OCI-LY7 (cell line): Measurements from ENCODE around the gene C19orf25. TPM values are rescaled to one million over a fixed set of nuclear protein-coding genes. Genes with fewer than 3 reads are reported as not detected.

Experiments used
- BruUV-seq: library from RNA; stranded (reverse); fragments of 400-500 nt; replicated peaks from 2 replicates; lab custom pipeline; 2021; lab: Mats Ljungman, UMichigan
- CTCF ChIA-PET: fragments of 300-600 bp; sonication (Branson Sonifier 250); formaldehyde crosslinking; loops from one replicate; lab custom pipeline; 2022; ENCODE audit warnings: antibody characterized with exemption; ENCODE audit not compliant: unreplicated experiment; lab: Charles Lee
- POLR2A ChIA-PET: fragments of 300-600 bp; sonication (Branson Sonifier 250); formaldehyde crosslinking; loops from one replicate; lab custom pipeline; 2022; ENCODE audit warnings: antibody characterized with exemption; lab: Charles Lee
- DNase-seq: peaks from one replicate; pipeline ENCODE4 v3.0.0-alpha.2; 2015; ENCODE audit warnings: low spot score
- H2AFZ ChIP-seq: fragments of 200-600 bp; sonication (generic), shearing (Covaris generic); 2 replicates; pipeline ENCODE4 v1.6.1; 2014; ENCODE audit warnings: mild to moderate bottlenecking, antibody characterized with exemption, low read length, moderate library complexity
- H3K27ac ChIP-seq: fragments of 200-600 bp; sonication (generic); 2 replicates; pipeline ENCODE4 v1.5.1; 2014; ENCODE audit warnings: mixed run types, low read depth, mild to moderate bottlenecking, moderate library complexity, low read length, inconsistent platforms; ENCODE audit not compliant: poor library complexity, severe bottlenecking
- H3K36me3 ChIP-seq: fragments of 200-600 bp; sonication (generic); 2 replicates; pipeline ENCODE4 v1.6.1; 2014; ENCODE audit warnings: mild to moderate bottlenecking, antibody characterized with exemption, low read length, moderate library complexity, mixed read lengths; ENCODE audit not compliant: insufficient read depth
- H3K4me1 ChIP-seq: fragments of 200-600 bp; sonication (generic); 2 replicates; pipeline ENCODE4 v1.5.1; 2014; ENCODE audit warnings: mild to moderate bottlenecking, low read length; ENCODE audit not compliant: insufficient read depth, poor library complexity, severe bottlenecking
- H3K4me2 ChIP-seq: fragments of 200-600 bp; sonication (generic); 2 replicates; pipeline ENCODE4 v1.6.1; 2014; ENCODE audit warnings: mild to moderate bottlenecking, low read length
- H3K4me3 ChIP-seq: fragments of 200-600 bp; sonication (generic); 2 replicates; pipeline ENCODE4 v1.5.1; 2014; ENCODE audit warnings: mild to moderate bottlenecking, low read depth, low read length; ENCODE audit not compliant: poor library complexity, severe bottlenecking
- H3K79me2 ChIP-seq: fragments of 200-600 bp; sonication (generic); 2 replicates; pipeline ENCODE4 v1.6.1; 2016; ENCODE audit warnings: low read depth, mild to moderate bottlenecking, low read length, moderate library complexity, mixed read lengths; ENCODE audit not compliant: insufficient read depth
- H3K9me2 ChIP-seq: fragments of 200-600 bp; sonication (generic); 2 replicates; pipeline ENCODE4 v1.6.1; 2016; ENCODE audit warnings: mild to moderate bottlenecking, low read length, mixed read lengths; ENCODE audit not compliant: insufficient read depth
- H3K9me3 ChIP-seq: fragments of 200-600 bp; sonication (generic); 2 replicates; pipeline ENCODE4 v1.6.1; 2014; ENCODE audit warnings: mild to moderate bottlenecking, mixed run types, low read length, mixed read lengths
- H4K20me1 ChIP-seq: fragments of 200-600 bp; sonication (generic); 2 replicates; pipeline ENCODE4 v1.6.1; 2014; ENCODE audit warnings: mild to moderate bottlenecking, antibody characterized with exemption, low read length, moderate library complexity, mixed read lengths; ENCODE audit not compliant: insufficient read depth
- CTCF ChIP-seq: fragments of 200-600 bp; sonication (generic); conservative IDR thresholded peaks from 2 replicates; pipeline ENCODE4 v1.5.1; 2014; ENCODE audit warnings: mild to moderate bottlenecking, antibody characterized with exemption, low read length, moderate library complexity, mixed read lengths
- EZH2phosphoT487 ChIP-seq: fragments of 200-600 bp; sonication (generic); IDR thresholded peaks from 2 replicates; pipeline ENCODE4 v1.6.1; 2018; ENCODE audit warnings: low read depth, borderline replicate concordance, mild to moderate bottlenecking, mixed run types, antibody characterized with exemption, low read length, moderate library complexity, mixed read lengths
- intact Hi-C: fragments of 100-400 bp; cut with micrococcal nuclease; formaldehyde crosslinking; loops from one replicate; pipeline ENCODE4 v1.10.0; 2022; ENCODE audit not compliant: unreplicated experiment
- total RNA-seq, 2 experiments: library from RNA; depleted of rRNA in 1 of 2; stranded (reverse); fragments of >200 nt in 1 of 2; shearing (Covaris generic) in 1 of 2; gene quantifications; 2 replicates each; pipeline ENCODE4 v1.2.3, GENCODE V29; 2014 to 2022

C19orf25 gene
- total RNA-seq, 2 experiments from 2014 or later = 45.6 to 58.6 TPM

- Histone ChIP-seq H3K9me3 (no peaks in the 10 kb centered on the region), H3K4me2 (peak overlapping the region; percentile 47), H3K9me2 (no peaks in the 10 kb centered on the region), H2AFZ (no peak overlapping the region), H4K20me1 (peaks cover 7% of the 10 kb centered on the region; the same call in 1 of the 2 replicates), H3K36me3 (0 out of 2 replicates have a peak, but pooled peaks cover 4% of the 10 kb centered on the region), H3K27ac (no peak overlapping the region), H3K4me3 (peak overlapping the region; percentile 14), H3K79me2 (no peaks in the 10 kb centered on the region), H3K4me1 (peaks cover 16% of the 10 kb centered on the region)
- ChIA-PET CTCF (no interaction called here), POLR2A (no interaction called here)
- no TSS peak for BruUV-seq
- TF ChIP-seq EZH2phosphoT487 = no peak
- no peak for TF ChIP-seq CTCF
- intact Hi-C loops = no loop called here
- DNase-seq = peak; percentile 58
These were observed 8.6 kb downstream of the C19orf25 start for GRCh38 chr19:1470305-1471009.

DNA sequence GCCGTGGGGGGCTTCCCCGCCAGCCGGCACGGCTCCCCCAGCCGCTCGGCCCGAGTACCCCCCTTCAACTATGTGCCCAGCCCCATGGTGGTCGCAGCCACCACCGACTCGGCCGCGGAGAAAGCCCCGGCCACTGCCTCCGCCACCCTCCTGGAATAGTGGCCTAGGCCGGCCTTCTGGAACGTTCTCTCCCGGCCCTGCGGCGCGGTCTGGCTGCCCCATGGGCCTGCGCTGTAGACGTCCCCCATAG, 9.0 kb downstream of the C19orf25 start:
- DNase-seq = no peak
- Histone ChIP-seq H4K20me1 (peaks cover 7% of the 10 kb centered on the region; the same call in 1 of the 2 replicates), H3K4me2 (no peak overlapping the region), H3K4me3 (no peak overlapping the region), H3K4me1 (peaks cover 16% of the 10 kb centered on the region), H3K9me2 (no peaks in the 10 kb centered on the region), H3K9me3 (no peaks in the 10 kb centered on the region), H2AFZ (no peak overlapping the region), H3K27ac (no peak overlapping the region), H3K36me3 (no peaks in the 10 kb centered on the region), H3K79me2 (no peaks in the 10 kb centered on the region)
- no TSS peak for BruUV-seq
- TF ChIP-seq CTCF = no peak
- CTCF ChIA-PET = no interaction called here
- POLR2A ChIA-PET = no interaction called here
- intact Hi-C loops = no loop called here

GRCh38 chr19:1469255-1470054, 9.6 kb downstream of the C19orf25 start:
- peaks cover 16% of the 10 kb centered on the region for H3K4me1 ChIP-seq
- intact Hi-C loops = no loop called here
- no peaks in the 10 kb centered on the region for H3K79me2 ChIP-seq
- no peak for TF ChIP-seq EZH2phosphoT487
- no peak for TF ChIP-seq CTCF
- H3K4me2 ChIP-seq = no peak overlapping the region
- ChIA-PET POLR2A (no interaction called here), CTCF (no interaction called here)
- no peak overlapping the region for H3K4me3 ChIP-seq
- H4K20me1 ChIP-seq = peaks cover 7% of the 10 kb centered on the region; the same call in 1 of the 2 replicates
- H3K27ac ChIP-seq = no peak overlapping the region
- H3K36me3 ChIP-seq = no peaks in the 10 kb centered on the region
- no peak overlapping the region for H2AFZ ChIP-seq
- no peaks in the 10 kb centered on the region for H3K9me2 ChIP-seq
- BruUV-seq = no TSS peak
- no peaks in the 10 kb centered on the region for H3K9me3 ChIP-seq
- no peak for DNase-seq
